GM19468 (cell line): ENCODE data around the gene JMJD8.
"Not testable (repeated sequence)": the region's sequence is repeated elsewhere in the genome, so short reads cannot be mapped to it uniquely, and the experiment has no call there.

Experiments
- ATAC-seq: cut with Tn5 transposase; IDR thresholded peaks from one replicate; pipeline ENCODE4 v1.9.1; 2021; ENCODE audit warnings: mild to moderate bottlenecking, moderate library complexity, moderate number of reproducible peaks; ENCODE audit not compliant: unreplicated experiment; ENCODE audit errors: extremely low read depth

The JMJD8 gene

DNA sequence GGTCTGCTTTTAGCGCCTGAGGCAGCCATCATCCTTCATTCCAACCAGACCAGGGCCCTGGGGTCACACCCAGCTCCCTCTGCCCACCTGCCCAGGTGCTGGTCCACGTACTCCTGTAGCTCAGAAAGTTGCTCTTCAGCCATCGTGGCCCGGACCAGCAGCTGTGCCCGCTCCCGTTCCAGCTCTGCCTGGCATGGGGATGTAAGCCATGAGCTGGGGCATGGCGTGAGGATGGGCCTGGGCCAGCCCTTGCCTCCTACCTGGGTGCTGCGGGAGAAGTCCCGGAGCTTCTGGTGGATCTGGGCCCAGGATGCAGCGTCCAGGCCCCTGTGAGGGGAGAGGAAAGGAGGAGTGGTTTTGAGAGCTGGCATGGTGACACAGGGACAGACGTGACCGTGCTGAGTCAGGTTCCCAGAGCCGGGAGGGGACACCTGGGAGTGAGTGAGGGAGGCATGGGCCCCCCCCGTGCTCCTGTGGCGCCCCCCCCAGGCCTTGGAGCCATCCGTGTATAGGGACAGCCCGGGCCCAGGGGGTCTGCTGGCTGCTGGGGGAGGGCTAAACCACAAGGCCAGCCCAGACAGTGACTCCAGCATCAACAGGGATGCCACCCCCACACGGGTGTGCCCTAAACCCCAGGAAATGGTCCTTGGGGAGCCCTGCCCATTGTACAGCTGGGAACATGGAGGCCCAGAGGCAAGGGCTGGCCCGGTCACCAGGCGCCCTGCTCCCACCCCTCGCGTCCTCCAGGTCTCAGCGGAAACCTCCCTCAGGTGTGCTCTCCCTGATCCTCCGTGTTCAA lies 38.9 kb upstream of the JMJD8 start:
- ATAC-seq, result no peak

DNA sequence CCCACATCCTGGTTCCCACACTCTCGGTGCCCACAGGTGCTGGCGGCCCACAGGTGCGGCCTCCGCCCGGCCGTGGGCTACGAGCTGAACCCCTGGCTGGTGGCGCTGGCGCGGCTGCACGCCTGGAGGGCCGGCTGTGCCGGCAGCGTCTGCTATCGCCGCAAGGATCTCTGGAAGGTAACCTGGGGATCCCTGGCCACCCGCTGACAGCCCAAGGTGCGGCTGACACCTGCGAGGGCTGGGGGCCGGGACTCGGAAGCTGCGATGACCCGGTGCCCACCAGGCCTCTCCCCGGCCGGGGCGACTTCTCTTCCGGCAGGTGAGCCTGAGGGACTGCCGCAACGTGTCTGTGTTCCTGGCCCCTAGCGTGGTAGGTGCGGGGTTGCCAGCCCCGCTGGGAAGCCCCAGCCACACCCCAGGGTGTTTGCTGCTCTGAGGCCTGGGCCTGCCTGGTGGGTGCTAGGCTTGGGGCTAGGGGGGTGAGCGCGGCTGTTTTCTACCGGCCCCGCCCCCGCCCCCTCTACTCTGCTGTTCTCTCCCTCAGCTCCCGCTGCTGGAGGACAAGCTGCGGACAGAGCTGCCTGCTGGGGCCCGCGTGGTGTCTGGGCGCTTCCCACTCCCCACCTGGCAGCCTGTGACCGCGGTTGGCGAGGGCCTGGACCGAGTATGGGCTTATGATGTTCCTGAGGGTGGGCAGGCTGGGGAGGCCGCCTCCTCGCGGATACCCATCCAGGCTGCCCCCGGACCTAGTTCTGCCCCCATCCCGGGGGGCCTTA lies 37.8 kb upstream of the JMJD8 start:
- ATAC-seq, result no peak

GRCh38 chr16:720990-721764 lies 37.0 kb upstream of the JMJD8 start, which contains the start of gene ANTKMT:
ANTKMT (plus strand) TSS chr16:721146; CDS start chr16:721275, 129 bp downstream.
- ATAC-seq, result peak; percentile 57

- no peak for ATAC-seq
These were observed 36.4 kb upstream of the JMJD8 start for GRCh38 chr16:720447-720989.

DNA sequence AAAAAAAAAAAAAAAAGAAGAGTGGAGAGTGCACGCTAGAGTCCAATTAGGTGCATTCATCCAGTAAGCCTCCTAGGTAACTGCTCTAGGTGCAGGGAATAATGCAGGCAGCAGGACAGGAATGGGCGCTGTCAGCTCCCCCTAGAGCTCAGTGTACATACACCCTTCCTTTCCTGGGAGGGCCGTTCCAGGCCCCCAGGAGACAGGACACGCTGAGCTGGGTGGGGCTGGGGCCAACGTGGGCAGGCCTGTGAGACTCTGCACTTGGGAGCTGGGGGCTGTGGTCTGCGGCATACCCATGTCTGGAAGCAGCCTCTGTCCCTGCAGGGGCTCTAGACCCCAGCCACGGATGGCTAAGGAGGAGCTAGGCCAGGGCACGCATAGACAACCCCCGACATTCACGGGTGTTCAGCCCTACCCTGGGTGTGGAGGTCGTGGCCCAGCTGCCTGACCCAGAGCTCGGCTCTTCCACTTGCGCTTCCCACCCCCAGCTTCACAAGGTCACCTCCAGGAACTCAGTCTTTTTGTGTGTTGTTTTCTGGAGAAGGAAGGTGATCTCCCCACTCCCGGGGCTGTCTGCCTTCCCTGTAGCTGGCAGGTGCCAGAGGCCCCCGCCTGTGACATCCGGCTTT lies 35.8 kb upstream of the JMJD8 start:
- ATAC-seq, result no peak

DNA sequence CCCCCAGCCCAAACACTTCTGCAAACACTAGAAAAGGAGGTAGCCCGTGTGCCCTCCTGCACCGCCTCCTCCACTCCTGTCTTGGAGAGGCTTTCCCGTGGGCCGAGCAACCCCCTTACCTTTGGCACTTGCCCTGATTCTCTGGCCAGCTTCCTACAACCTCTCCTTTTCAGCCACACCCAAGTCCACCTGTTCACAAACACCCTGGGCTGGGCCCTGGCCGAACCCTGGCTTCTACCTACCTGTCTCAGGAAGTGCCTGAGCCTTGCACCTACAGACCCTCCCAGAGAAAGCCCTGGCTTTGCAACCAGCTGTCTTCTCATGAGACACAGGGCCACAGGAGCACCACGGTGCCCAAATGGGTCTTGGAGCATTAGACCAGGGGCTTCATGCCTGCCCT lies 34.8 kb upstream of the JMJD8 start:
- ATAC-seq, result no peak

GRCh38 chr16:718389-718788 lies 34.3 kb upstream of the JMJD8 start:
- no peak for ATAC-seq

- no peak for ATAC-seq
These were observed 33.5 kb upstream of the JMJD8 start for GRCh38 chr16:717450-718245.

GRCh38 chr16:716768-717325 lies 32.7 kb upstream of the JMJD8 start:
- ATAC-seq, result no peak

- ATAC-seq, result no peak
These were observed 32.0 kb upstream of the JMJD8 start for GRCh38 chr16:716200-716568.

- ATAC-seq, result no peak
These were observed 31.5 kb upstream of the JMJD8 start for GRCh38 chr16:715477-716199.

DNA sequence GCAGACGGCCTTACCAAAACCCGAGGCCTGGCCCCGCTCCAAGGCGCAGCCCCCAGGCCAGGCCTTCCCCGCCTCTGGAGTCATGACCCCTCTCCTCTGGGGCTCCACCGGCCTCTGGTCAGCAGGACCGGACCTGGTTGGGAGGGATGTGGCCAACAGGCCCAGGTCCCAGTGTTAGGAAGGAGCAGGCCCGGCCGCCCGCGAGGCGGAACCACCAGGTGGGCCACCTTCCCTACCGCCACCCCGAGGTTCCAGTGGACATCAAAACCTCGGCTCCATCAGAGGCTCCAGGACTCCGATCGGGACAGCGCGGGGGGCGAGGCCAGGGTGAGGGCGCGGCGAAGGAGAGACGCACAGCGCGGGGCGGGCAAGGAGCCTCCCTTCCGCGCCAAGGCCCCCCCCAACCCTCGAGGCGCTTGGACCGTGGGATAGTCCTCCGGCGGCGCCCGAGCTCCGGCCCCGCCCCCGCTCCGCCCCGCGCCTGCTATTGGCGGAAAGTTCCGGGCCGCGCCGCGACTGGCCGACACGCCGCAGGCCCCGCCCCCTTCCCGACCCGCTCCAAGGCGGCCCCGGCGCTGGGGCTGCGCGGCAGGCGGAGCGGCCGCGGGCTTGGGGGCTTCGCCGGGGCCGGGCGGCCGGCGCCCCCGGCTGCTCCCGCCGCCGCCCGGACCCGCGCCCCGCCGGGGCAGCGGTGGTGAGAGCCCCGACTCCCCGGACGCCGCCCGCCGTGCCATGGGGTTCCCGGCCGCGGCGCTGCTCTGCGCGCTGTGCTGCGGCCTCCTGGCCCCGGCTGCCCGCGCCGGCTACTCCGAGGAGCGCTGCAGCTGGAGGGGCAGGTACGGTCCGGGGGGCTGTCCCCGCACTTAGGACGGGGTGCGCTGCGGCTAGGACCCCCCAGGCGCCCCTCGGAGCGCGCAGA lies 30.7 kb upstream of the JMJD8 start, which contains the start of gene METRN:
Gene METRN, plus strand, starts transcription at position 561 of the 919 bp plus-strand sequence. Its CDS starts 172 bp downstream, at position 733.
- ATAC-seq, result no peak

GRCh38 chr16:714079-714478 lies 29.9 kb upstream of the JMJD8 start:
- ATAC-seq, result no peak

GRCh38 chr16:712740-713250 lies 28.7 kb upstream of the JMJD8 start:
- not testable (repeated sequence) for ATAC-seq

DNA sequence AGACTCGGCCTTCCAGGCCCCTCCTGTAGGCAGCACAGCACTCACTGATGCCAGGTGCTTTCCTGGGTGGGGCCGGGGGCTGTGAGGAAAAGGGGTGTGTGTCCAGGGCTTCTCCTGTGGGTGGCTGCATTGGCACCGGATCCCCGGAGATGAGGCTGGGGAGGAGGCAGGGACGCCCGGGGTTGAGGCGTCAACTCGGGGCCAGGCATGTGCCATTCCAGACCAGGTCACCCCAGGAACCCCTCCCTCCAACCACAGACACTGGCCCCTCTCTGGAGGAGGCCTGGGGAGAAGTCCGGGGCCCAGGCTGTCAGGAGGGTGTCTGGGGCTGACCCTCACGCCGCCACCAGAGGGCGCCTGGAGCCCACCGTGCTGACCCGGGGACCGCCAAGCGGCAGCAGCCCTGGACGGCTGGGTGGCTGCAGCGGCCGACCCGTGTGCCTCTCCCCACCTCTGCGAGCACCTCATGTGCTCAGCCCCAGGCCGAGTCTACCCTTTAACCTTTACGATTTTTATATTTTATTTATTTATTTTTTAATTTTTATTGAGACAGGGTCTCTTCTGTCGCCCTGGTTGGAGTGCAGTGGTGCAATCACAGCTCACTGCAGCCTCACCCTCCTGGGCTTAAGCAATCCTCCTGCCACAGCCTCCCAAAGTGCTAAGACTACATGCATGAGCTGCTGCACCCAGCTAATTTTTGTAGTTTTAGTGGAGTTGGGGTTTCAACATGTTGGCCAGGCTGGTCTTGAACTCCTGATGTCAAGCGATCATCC lies 27.6 kb upstream of the JMJD8 start:
- no peak for ATAC-seq

- ATAC-seq, result no peak
These were observed 26.9 kb upstream of the JMJD8 start for GRCh38 chr16:711084-711483.
